Cardiac septum (tissue), 1 donor: Measurements from ENCODE around the gene CLASP2. TPM values are rescaled to one million over a fixed set of nuclear protein-coding genes. Genes with fewer than 3 reads are reported as not detected.
A peak's percentile ranks its signal among the peaks of the same experiment; 100 is the strongest.
"Not testable (repeated sequence)": the region's sequence is repeated elsewhere in the genome, so short reads cannot be mapped to it uniquely, and the experiment has no call there.

Source experiments
- DNase-seq: peaks from one replicate; pipeline ENCODE4 v3.0.0-alpha.2; 2020; ENCODE audit warnings: low spot score
- intact Hi-C: fragments of 100-400 bp; cut with DNase I; formaldehyde crosslinking; loops from one replicate; pipeline ENCODE4 v1.14.0; 2022
- total RNA-seq: library from RNA; stranded (reverse); fragmentation: NEBNext Ultra II Directional; extraction: Animal tissue kit (Norgen Biotek cat#: 25700); gene quantifications from one replicate; pipeline ENCODE4 v1.2.1, GENCODE V29; 2021
- donor health status: DM: no; HTN: no; CAD: no.

Gene CLASP2
- total RNA-seq, 1 donor from 2014 or later, result 70.1 TPM

DNA sequence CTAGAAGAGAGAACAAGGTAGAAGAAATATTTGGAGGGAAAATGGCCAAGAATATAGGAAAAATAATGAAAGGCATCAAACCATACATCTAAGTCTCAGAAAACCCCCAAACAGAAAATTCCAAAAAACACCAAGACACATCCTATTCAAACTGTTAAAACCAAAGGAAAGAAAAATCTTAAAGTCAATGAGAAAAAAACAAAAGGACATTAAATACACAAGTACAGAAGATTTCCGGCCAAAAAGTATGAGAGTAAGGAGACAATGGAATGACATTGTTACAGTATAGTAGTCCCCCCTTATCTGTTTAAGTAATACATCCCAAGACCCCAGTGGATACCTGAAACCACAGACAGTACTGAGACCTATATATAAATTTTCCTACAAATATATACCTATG is 18.8 kb downstream of the CLASP2 start:
- intact Hi-C loops, result no loop called here
- DNase-seq, result no peak

DNA sequence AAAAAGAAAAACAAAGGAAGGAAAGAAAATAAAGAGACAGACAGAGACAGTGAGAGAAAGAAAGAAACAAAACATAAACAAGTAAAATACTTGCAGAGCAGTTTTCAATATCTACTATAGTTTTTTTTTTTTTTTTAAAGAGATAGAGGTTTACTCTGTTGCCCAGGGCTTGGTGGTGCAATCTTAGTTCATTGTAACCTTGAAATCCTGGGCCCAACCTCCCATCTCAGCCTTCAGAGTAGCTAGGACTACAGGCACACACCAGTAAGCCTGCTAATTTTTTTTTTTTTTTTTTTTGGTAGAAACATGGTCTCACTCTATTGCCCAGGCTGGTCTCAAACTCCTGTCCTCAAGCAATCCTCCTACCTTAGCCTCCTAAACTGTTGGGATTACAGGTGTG is 23.1 kb downstream of the CLASP2 start:
- no peak for DNase-seq
- intact Hi-C loops, result no loop called here

DNA sequence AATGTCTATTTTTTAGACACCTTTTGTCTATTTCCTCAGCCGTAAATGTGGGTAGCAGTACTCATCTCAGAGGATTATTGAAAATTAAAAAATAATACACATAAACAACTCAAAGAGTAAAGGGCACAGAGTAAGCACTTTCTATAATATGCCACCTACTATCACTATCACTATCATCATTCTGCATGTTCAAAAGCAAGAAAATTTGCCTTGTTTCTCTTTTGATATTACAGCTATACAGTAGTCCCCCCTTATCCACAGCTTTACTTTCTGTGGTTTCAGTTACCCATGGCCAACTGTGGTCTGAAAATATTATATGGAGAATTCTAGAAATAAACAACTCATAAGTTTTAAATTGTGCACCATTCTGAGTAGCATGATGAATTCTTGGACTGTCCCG is 27.7 kb downstream of the CLASP2 start:
- no peak for DNase-seq
- intact Hi-C loops, result no loop called here

DNA sequence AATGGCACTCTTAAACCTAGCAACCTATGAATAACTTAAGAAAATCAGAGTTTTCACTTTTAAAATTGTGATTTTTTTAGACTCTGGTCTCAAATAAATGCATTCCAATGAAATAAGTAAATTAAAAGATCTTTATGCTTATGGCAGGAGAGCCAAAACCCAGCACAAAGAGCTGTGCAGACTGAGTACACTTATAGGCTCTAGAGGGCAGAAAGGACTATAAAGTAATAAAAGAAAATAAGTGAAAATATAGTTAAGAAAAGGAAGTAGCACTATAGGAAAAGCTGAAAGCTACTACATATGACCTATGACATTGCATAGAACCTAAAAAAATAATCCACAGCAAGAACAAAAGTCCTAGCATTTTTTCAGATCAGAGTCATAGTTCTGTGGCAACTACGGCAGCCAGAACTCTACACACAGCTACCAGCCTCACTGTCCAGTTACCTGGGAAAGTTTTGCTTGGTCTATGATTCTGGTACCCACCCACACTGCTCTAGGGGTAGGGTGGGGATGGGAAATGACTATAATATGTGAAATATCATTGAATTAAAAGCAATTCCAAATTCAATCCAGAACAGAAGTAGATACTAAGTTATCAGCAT is 30.5 kb downstream of the CLASP2 start:
- intact Hi-C loops, result no loop called here

DNA sequence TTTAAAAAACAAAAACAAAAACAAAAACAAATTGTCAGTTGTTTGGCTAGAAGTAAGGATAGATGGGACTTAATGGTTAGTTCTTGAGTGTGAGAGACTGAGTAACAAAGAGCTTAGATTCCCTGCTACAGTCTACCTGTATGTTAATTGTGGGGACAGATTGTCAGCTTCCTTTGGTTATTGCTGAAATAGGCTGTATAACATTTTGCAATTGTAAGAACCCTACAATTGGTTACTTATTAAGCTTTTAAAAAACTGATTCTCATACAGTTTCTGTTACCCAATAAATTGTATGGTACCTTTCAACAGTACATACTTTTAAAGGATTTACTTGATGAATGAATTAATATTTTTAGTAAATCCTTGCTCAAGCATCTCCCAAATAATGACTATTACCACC is 35.3 kb downstream of the CLASP2 start:
- DNase-seq, result no peak
- intact Hi-C loops, result no loop called here

More for the DNA sequence above, 30.5 kb downstream of the CLASP2 start:
- DNase-seq, result no peak

DNA sequence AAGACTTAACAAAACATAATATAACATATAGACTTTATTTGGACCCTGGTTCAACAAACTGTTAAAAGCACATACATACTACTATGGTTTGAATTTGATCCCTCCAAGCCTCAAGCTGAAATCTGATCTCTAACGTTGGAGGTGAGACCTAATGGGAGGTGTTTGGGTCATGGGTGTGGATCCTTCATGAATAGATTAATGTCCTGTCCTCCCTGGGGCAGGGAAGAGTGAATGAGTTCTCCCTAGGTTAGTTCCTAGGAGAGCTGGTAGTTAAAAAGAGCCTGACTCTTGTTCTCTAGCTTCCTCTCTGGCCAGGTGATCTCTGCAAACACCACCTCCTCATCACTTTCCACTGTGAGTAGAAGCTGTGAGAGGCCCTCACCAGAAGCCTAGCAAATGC is 36.4 kb downstream of the CLASP2 start:
- DNase-seq, result no peak
- intact Hi-C loops, result no loop called here

GRCh38 chr3:33678073-33678472 is 40.0 kb downstream of the CLASP2 start:
- DNase-seq, result no peak
- intact Hi-C loops, result no loop called here

- intact Hi-C loops, DNase-seq: not testable (repeated sequence)
These were observed 44.6 kb downstream of the CLASP2 start for GRCh38 chr3:33673436-33673835.

- intact Hi-C loops, result no loop called here
- no peak for DNase-seq
These were observed 49.4 kb downstream of the CLASP2 start for GRCh38 chr3:33668618-33669017.

- intact Hi-C loops, result no loop called here
- DNase-seq, result no peak
These were observed 52.8 kb downstream of the CLASP2 start for GRCh38 chr3:33665294-33665693.

DNA sequence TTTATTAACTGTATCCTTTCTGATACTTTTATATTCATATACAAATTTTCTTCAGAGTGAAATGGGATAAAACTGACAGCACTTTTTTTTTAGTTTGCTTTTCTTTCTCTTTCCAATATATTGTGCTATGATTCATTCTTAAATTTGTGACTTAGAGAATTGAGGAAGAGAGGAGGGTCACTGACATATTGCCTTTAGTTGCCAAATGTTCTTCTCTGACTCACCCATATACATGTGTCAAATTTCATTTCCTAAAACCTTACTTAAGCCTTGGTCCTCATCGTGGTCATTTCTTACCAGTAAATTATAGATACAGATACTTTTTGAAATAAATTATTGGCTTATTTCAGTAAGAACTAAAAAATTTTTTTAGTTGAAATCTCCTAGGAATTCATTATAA is 53.9 kb downstream of the CLASP2 start:
- DNase-seq, result no peak
- intact Hi-C loops, result no loop called here

- DNase-seq, result no peak
- intact Hi-C loops, result no loop called here
These were observed 55.0 kb downstream of the CLASP2 start for GRCh38 chr3:33663042-33663441.

GRCh38 chr3:33659856-33660434 is 58.1 kb downstream of the CLASP2 start:
- DNase-seq, result no peak
- intact Hi-C loops, result loop anchor here (2.0 to 5.0 kb wide), 2 partner anchors 57 to 137 kb away; partner anchors contain the start of gene PDCD6IP

GRCh38 chr3:33658991-33659848 is 58.8 kb downstream of the CLASP2 start:
- intact Hi-C loops, result loop anchor here (2.0 to 5.0 kb wide), 2 partner anchors 58 to 138 kb away; partner anchors contain the start of gene PDCD6IP

GRCh38 chr3:33658621-33658990 is 59.4 kb downstream of the CLASP2 start:
- intact Hi-C loops, result loop anchor here (2.0 to 5.0 kb wide), 2 partner anchors 58 to 139 kb away; partner anchors contain the start of gene PDCD6IP
- no peak for DNase-seq

More at GRCh38 chr3:33658991-33659848, 58.8 kb downstream of the CLASP2 start:
- peak; percentile 84 for DNase-seq

- DNase-seq, result no peak
- intact Hi-C loops, result loop anchor here (2.0 to 5.0 kb wide), 2 partner anchors 59 to 139 kb away; partner anchors contain the start of gene PDCD6IP
These were observed 60.0 kb downstream of the CLASP2 start for GRCh38 chr3:33658039-33658438.

DNA sequence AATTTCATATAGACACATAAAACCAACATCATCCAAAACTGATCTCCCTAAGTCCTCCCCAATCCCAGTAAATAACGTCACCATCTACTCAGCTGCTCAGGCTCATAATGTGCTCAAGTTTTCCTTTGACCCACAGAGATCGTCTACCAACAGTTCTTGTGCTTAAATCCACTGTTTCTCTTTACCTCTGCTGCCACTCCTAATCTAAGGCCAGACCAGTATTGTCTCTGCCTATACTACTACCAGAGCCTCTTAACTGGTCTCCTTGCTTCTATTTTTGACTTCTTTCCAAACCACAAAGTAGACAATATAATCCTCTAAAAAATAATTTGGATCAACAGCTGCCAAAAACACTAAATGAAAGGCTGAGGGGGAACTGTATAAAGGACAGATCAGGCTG is 65.3 kb downstream of the CLASP2 start:
- DNase-seq, result no peak
- intact Hi-C loops, result no loop called here

DNA sequence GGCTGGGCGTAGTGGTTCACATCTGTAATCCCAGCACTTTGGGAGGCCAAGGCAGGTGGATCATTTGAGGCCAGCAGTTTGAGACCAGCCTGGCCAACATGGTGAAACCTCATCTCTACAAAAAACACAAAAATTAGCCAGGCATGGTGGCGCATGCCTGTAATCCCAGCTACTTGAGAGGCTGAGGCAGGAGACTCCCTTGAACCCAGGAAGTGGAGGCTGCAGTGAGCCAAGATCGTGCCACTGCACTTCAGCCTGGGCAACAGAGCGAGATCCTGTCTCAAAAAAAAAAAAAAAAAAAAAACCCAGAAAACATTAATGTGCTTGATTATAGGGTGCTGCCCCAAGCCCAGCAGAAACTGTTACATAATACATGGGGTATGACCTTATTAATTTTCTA is 67.0 kb downstream of the CLASP2 start:
- DNase-seq, intact Hi-C loops: not testable (repeated sequence)

- intact Hi-C loops, result no loop called here
These were observed 67.6 kb downstream of the CLASP2 start for GRCh38 chr3:33650495-33650894.

DNA sequence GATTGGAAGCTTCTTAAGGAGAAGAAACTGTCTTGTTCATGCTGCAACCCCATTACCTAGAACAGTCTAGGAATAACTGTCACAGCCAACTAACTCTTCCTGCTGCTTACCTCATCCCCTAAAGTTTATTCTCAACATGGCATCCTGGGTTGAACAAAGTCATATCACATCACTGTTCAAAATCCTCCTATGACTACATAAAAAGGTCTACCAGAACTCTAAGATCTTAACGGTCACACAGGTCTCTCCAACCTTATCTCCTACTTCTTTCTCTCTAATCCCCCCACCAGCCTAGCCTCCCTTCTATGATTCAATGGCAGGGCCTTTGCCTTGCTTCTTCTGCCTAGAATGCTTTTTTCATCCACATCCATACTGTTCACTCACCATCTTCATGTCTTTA is 69.3 kb downstream of the CLASP2 start:
- intact Hi-C loops, result no loop called here
- no peak for DNase-seq

More at GRCh38 chr3:33650495-33650894, 67.6 kb downstream of the CLASP2 start:
- DNase-seq, result no peak
